Measurements from ENCODE around the gene LRRC8B.
"Not testable (repeated sequence)": the region's sequence is repeated elsewhere in the genome, so short reads cannot be mapped to it uniquely, and the experiment has no call there.

- not testable (repeated sequence) for TF ChIP-seq KDM1A (IDR thresholded peaks at IDR 0.05; ENCODE audit: borderline replicate concordance, low read length); CTCF (IDR thresholded peaks at IDR 0.05; ENCODE audit: control extremely low read depth in 1 of 3, insufficient read depth in 1 of 3, low read depth in 1 of 3, low read length in 3 of 3); NANOG (IDR thresholded peaks at IDR 0.05; ENCODE audit: insufficient read depth, low read depth, low read length, poor library complexity, severe bottlenecking); EP300 (IDR thresholded peaks at IDR 0.05; ENCODE audit: borderline replicate concordance in 1 of 2, low read depth in 2 of 2, low read length in 2 of 2); POLR2AphosphoS5 (IDR thresholded peaks at IDR 0.05; ENCODE audit: low read depth, low read length)
Measured at GRCh38 chr1:89543632-89544031, 19.0 kb downstream of the LRRC8B start.

Data from H1 (cell line).